OCI-LY1 (cell line): ENCODE results near the gene PATE1.

ENCODE experiments used
- H2AFZ ChIP-seq: fragments of 200-600 bp; sonication (generic), shearing (Covaris generic); 2 replicates; pipeline ENCODE4 v1.6.0; 2014; ENCODE audit warnings: antibody characterized with exemption, mild to moderate bottlenecking, low read length
- H3F3A ChIP-seq: fragments of 200-600 bp; sonication (generic), shearing (Covaris generic); 2 replicates; pipeline ENCODE4 v1.6.0; 2014; ENCODE audit warnings: mild to moderate bottlenecking, antibody characterized with exemption, low read length, moderate library complexity; ENCODE audit not compliant: insufficient read depth
- H3K27ac ChIP-seq: fragments of 200-600 bp; sonication (generic); 2 replicates; pipeline ENCODE4 v1.5.1; 2014; ENCODE audit warnings: low read length, mixed run types, mild to moderate bottlenecking, low read depth; ENCODE audit not compliant: poor library complexity, severe bottlenecking
- H3K27me3 ChIP-seq: fragments of 200-600 bp; sonication (generic); 2 replicates; pipeline ENCODE4 v1.6.0; 2014; ENCODE audit warnings: antibody characterized with exemption, mild to moderate bottlenecking, low read length, moderate library complexity; ENCODE audit not compliant: insufficient read depth
- H3K36me3 ChIP-seq: fragments of 200-600 bp; sonication (generic); 2 replicates; pipeline ENCODE4 v1.6.1; 2014; ENCODE audit warnings: mild to moderate bottlenecking, antibody characterized with exemption, low read length, moderate library complexity, mixed read lengths; ENCODE audit not compliant: insufficient read depth
- H3K4me1 ChIP-seq: fragments of 200-600 bp; sonication (generic); 2 replicates; pipeline ENCODE4 v1.5.1; 2014; ENCODE audit warnings: mild to moderate bottlenecking, low read length, moderate library complexity; ENCODE audit not compliant: insufficient read depth, severe bottlenecking
- H3K4me2 ChIP-seq: fragments of 200-600 bp; sonication (generic), shearing (Covaris generic); 2 replicates; pipeline ENCODE4 v1.6.1; 2014; ENCODE audit warnings: low read length
- H3K4me3 ChIP-seq: fragments of 200-600 bp; sonication (generic); 2 replicates; pipeline ENCODE4 v1.5.1; 2014; ENCODE audit warnings: low read length, low read depth, mild to moderate bottlenecking, mixed read lengths; ENCODE audit not compliant: poor library complexity, severe bottlenecking
- H3K79me2 ChIP-seq: fragments of 200-600 bp; shearing (Covaris generic); 2 replicates; pipeline ENCODE4 v1.6.1; 2016; ENCODE audit warnings: mixed run types, low read length, mixed read lengths; ENCODE audit not compliant: insufficient read depth
- H3K9ac ChIP-seq: fragments of 200-600 bp; sonication (generic), shearing (Covaris generic); 2 replicates; pipeline ENCODE4 v1.6.1; 2014; ENCODE audit warnings: mild to moderate bottlenecking, low read length, mixed read lengths
- H3K9me2 ChIP-seq: fragments of 200-600 bp; sonication (generic), shearing (Covaris generic); 2 replicates; pipeline ENCODE4 v1.6.1; 2014; ENCODE audit warnings: low read depth, mild to moderate bottlenecking, low read length, mixed read lengths
- H3K9me3 ChIP-seq: fragments of 200-600 bp; shearing (Covaris generic); 2 replicates; pipeline ENCODE4 v1.6.1; 2014; ENCODE audit warnings: low read length, mixed read lengths
- H4K20me1 ChIP-seq: fragments of 200-600 bp; sonication (generic), shearing (Covaris generic); 2 replicates; pipeline ENCODE4 v1.6.0; 2016; ENCODE audit warnings: mild to moderate bottlenecking, low read length; ENCODE audit not compliant: insufficient read depth
- CTCF ChIP-seq: fragments of 200-600 bp; sonication (generic), shearing (Covaris generic); IDR thresholded peaks from 2 replicates; pipeline ENCODE4 v1.5.1; 2017; ENCODE audit warnings: mild to moderate bottlenecking, antibody characterized with exemption, low read length, moderate library complexity, mixed read lengths
- EZH2 ChIP-seq: fragments of 200-600 bp; sonication (generic), shearing (Covaris generic); IDR thresholded peaks from 2 replicates; pipeline ENCODE4 v1.8.0; 2017; ENCODE audit warnings: borderline replicate concordance, mixed run types, mild to moderate bottlenecking, antibody characterized with exemption, low read length, moderate library complexity, mixed read lengths

PATE1 gene

GRCh38 chr11:125756050-125756449 is 10.0 kb downstream of the PATE1 start:
- H3K9me2 ChIP-seq = no peaks in the 10 kb centered on the region
- H3K4me3 ChIP-seq = no peak overlapping the region
- H3K27ac ChIP-seq = no peak overlapping the region
- H3F3A ChIP-seq = no peaks in the 10 kb centered on the region
- H3K79me2 ChIP-seq = no peaks in the 10 kb centered on the region
- H3K4me2 ChIP-seq = no peak overlapping the region
- no peaks in the 10 kb centered on the region for H3K9me3 ChIP-seq
- H3K27me3 ChIP-seq = no peaks in the 10 kb centered on the region
- H3K36me3 ChIP-seq = no peaks in the 10 kb centered on the region
- TF ChIP-seq EZH2 (no peak), CTCF (no peak)
- H3K9ac ChIP-seq = no peak overlapping the region
- H2AFZ ChIP-seq = no peak overlapping the region
- no peaks in the 10 kb centered on the region for H4K20me1 ChIP-seq
- no peaks in the 10 kb centered on the region for H3K4me1 ChIP-seq

- Histone ChIP-seq H3K9me3 (no peaks in the 10 kb centered on the region), H3K9me2 (no peaks in the 10 kb centered on the region), H3K9ac (no peak overlapping the region), H3K27me3 (no peaks in the 10 kb centered on the region), H3K4me2 (no peak overlapping the region), H3K27ac (no peak overlapping the region), H3F3A (no peaks in the 10 kb centered on the region), H4K20me1 (no peaks in the 10 kb centered on the region), H3K79me2 (no peaks in the 10 kb centered on the region), H3K36me3 (no peaks in the 10 kb centered on the region), H3K4me3 (no peak overlapping the region), H2AFZ (no peak overlapping the region), H3K4me1 (no peaks in the 10 kb centered on the region)
- TF ChIP-seq EZH2 (no peak), CTCF (no peak)
These were observed 16.4 kb downstream of the PATE1 start for GRCh38 chr11:125762445-125762844.

DNA sequence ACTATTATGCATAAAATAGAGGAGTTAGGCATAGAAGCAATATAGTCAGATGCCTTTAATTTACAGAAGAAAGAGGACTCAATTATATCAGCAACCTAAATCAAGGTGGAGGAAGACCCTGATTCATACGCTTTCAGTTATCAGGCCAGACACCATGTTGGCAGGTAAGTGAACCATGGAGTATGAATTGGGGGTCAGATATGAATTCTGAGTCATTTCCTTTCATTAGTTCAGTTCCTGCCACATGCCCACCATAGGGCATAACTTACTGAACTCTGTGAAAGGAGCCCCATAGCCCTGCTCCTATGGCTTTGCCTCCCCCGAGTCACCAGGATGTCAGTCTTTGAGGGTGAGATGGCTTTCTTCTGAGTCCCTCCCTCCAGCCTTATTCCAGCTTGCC is 17.4 kb downstream of the PATE1 start:
- Histone ChIP-seq H3K4me2 (no peak overlapping the region), H3K9me3 (no peaks in the 10 kb centered on the region), H3K9ac (no peak overlapping the region), H3K9me2 (no peaks in the 10 kb centered on the region), H3K36me3 (no peaks in the 10 kb centered on the region), H3K27ac (no peak overlapping the region), H3K27me3 (no peaks in the 10 kb centered on the region), H3F3A (no peaks in the 10 kb centered on the region), H3K79me2 (no peaks in the 10 kb centered on the region), H2AFZ (no peak overlapping the region), H4K20me1 (no peaks in the 10 kb centered on the region), H3K4me3 (no peak overlapping the region), H3K4me1 (no peaks in the 10 kb centered on the region)
- TF ChIP-seq EZH2 (no peak), CTCF (no peak)
